Lung (tissue), 12 donors: ENCODE results near the gene SMTNL1. TPM values are rescaled to one million over a fixed set of nuclear protein-coding genes. Genes with fewer than 3 reads are reported as not detected.

Experiments used
- ATAC-seq: fragments of 200-7000 bp; cut with Tn5 transposase; one replicate; pipeline ENCODE4 v1.9.1; 2020; ENCODE audit warnings: moderate number of reproducible peaks; ENCODE audit not compliant: insufficient read depth, low FRiP score
- DNase-seq, 3 donors: peaks; one replicate each; pipeline ENCODE4 v3.0.0-alpha.2; 2013 to 2017
- H3K27ac ChIP-seq, 2 donors: one replicate each; pipeline ENCODE4 v1.5.1; 2013; ENCODE audit warnings: mild to moderate bottlenecking in 2 of 2, moderate library complexity in 2 of 2, control low read depth in 1 of 2, inconsistent platforms in 1 of 2, low read depth in 1 of 2, low read length in 1 of 2
- H3K27me3 ChIP-seq, 3 donors: one replicate each; pipeline ENCODE4 v1.5.1; 2013; ENCODE audit warnings: low read length in 2 of 3; ENCODE audit not compliant: control insufficient read depth in 3 of 3, insufficient read depth in 3 of 3
- H3K36me3 ChIP-seq, 4 donors: one replicate each; pipeline ENCODE4 v1.5.1; 2013; ENCODE audit warnings: low read length in 4 of 4, mild to moderate bottlenecking in 1 of 4, moderate library complexity in 1 of 4; ENCODE audit not compliant: control insufficient read depth in 4 of 4, insufficient read depth in 4 of 4
- H3K4me1 ChIP-seq, 5 donors: one replicate each; pipeline ENCODE4 v1.5.1; 2013; ENCODE audit warnings: low read length in 5 of 5, mild to moderate bottlenecking in 2 of 5, moderate library complexity in 1 of 5; ENCODE audit not compliant: control insufficient read depth in 5 of 5, insufficient read depth in 5 of 5
- H3K4me3 ChIP-seq: one replicate; pipeline ENCODE4 v1.5.1; 2013; ENCODE audit warnings: mild to moderate bottlenecking, control low read depth, moderate library complexity
- H3K9ac ChIP-seq, 2 donors: one replicate each; pipeline ENCODE4 v1.5.1; 2013; ENCODE audit warnings: low read length in 2 of 2, control low read depth in 1 of 2; ENCODE audit not compliant: insufficient read depth in 1 of 2
- H3K9me3 ChIP-seq, 4 donors: one replicate each; pipeline ENCODE4 v1.5.1; 2013; ENCODE audit warnings: low read length in 3 of 4, mild to moderate bottlenecking in 1 of 4, moderate library complexity in 1 of 4; ENCODE audit not compliant: control insufficient read depth in 4 of 4, insufficient read depth in 3 of 4
- WGBS, 2 donors: extraction: QIAGEN DNeasy Blood & Tissue Kit; methylation state at CpG; one replicate each; pipeline ENCODE4 v1.1.7; 2013; 5-methylcytosine and 5-hydroxymethylcytosine counted together
- polyA plus RNA-seq, 2 donors: library from polyadenylated mRNA; stranded (reverse); fragments of 200-250 nt; gene quantifications; one replicate each; pipeline ENCODE4 v1.2.1, GENCODE V29; 2013
- total RNA-seq, 2 donors: library from RNA; depleted of rRNA in 1 of 2; stranded (reverse); fragments of >200 nt in 1 of 2; gene quantifications; one replicate each; pipeline ENCODE4 v1.2.1, GENCODE V29; 2014 to 2021
- TF ChIP-seq, protein P1 (sequence below): IDR thresholded peaks from 2 replicates; pipeline ENCODE4 v1.5.1; 2012; ENCODE audit warnings: mild to moderate bottlenecking; ENCODE audit errors: control extremely low read depth, extremely low read depth
- donor health status: control.
- donor health status: control.
- donor health status: Bipolar disorder and iron deficiency.
- donor health status: healthy.
- donor health status: DM: yes; HTN: yes; CAD: no.

Gene SMTNL1
- total and polyA plus RNA-seq, 4 donors, result not detected

DNA sequence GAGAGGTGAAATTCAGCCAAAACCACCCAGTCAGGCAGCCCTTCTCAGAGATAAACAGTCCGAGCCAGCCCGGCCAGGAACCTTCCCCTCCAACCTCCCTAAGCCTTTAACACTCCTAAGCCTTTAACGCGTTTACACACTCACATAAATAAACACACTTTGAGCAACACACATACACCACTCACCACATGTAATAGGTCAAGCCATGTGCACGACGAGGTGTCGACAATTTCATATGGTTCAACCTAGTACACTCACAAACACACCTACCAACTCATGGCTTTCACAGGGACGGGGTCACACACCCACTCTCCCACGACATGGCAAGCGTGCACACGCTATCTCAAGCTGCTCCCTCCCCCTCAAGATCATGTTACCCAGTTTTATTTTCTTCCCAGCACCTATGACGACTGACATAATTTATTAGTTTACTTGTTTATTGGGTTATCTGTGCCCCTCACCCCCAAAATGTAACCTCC lies 37.4 kb upstream of the SMTNL1 start:
- WGBS, 2 donors, result 39 to 56% methylated on average over 12 of the region's 12 CpGs
- no peak for DNase-seq
- no peak overlapping the region for H3K9ac ChIP-seq

DNA sequence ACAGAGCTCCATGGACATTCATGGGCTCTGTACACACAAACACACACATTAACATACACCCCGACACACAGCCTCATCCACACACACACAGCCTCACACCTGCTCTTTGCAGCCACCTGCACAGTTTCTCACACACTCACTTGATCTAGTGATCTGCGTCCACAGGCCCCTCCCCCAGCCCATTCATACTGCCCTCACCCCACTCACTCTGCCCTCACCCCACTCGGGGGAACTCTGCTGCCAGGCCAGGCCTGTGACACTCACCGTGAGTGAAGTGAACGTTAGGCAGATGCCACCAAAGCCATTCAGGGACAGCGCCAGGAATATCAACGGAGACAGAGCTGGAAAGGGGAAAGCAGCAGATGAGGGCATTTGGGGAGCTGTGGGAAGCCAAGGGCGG lies 36.9 kb upstream of the SMTNL1 start:
- H3K9me3 ChIP-seq, result no peaks in the 10 kb centered on the region
- no peak overlapping the region for H3K9ac ChIP-seq
- TF ChIP-seq, protein P1, sequence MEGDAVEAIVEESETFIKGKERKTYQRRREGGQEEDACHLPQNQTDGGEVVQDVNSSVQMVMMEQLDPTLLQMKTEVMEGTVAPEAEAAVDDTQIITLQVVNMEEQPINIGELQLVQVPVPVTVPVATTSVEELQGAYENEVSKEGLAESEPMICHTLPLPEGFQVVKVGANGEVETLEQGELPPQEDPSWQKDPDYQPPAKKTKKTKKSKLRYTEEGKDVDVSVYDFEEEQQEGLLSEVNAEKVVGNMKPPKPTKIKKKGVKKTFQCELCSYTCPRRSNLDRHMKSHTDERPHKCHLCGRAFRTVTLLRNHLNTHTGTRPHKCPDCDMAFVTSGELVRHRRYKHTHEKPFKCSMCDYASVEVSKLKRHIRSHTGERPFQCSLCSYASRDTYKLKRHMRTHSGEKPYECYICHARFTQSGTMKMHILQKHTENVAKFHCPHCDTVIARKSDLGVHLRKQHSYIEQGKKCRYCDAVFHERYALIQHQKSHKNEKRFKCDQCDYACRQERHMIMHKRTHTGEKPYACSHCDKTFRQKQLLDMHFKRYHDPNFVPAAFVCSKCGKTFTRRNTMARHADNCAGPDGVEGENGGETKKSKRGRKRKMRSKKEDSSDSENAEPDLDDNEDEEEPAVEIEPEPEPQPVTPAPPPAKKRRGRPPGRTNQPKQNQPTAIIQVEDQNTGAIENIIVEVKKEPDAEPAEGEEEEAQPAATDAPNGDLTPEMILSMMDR, result no peak
- no peak for DNase-seq
- H3K4me3 ChIP-seq, result no peak overlapping the region
- H3K36me3 ChIP-seq, result peaks cover 0 to 5% (median 3%) of the 10 kb centered on the region in 4 donors
- no peaks in the 10 kb centered on the region for H3K27me3 ChIP-seq
- peaks cover 4 to 22% (median 7%) of the 10 kb centered on the region in 5 donors for H3K4me1 ChIP-seq
- no peak for ATAC-seq
- WGBS, 2 donors, result 82 to 88% methylated on average over 8 of the region's 8 CpGs
- peak overlapping the region; percentile 61 to 75 for H3K27ac ChIP-seq

More for the DNA sequence above, 37.4 kb upstream of the SMTNL1 start:
- no peak for ATAC-seq
- Histone ChIP-seq H3K9me3 (no peaks in the 10 kb centered on the region), H3K36me3 (peaks cover 0 to 4% (median 3%) of the 10 kb centered on the region in 4 donors), H3K4me1 (peaks cover 4 to 22% (median 7%) of the 10 kb centered on the region in 5 donors), H3K27me3 (no peaks in the 10 kb centered on the region), H3K4me3 (no peak overlapping the region), H3K27ac (peak overlapping the region; percentile 61 to 75)
- TF ChIP-seq, protein P1, result no peak

DNA sequence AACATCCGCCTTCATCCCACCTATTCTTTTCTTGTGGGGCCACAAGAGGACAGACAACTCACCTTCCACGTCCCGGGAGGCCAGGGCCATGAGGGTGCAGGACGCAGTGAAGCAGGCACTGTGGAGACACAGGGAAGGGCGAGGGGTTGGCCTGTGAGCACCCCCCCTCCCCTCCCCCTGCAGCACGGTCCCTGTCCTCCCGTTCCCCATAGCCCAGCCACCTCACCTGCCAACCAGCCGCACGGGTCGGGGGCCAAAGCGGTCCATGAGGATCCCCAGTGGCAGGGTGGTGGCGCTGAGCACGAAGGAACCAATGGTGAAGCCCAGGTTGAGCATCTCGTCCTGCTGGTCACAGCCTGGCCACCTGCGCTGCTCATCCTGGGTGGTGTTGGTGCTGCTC lies 36.5 kb upstream of the SMTNL1 start:
- TF ChIP-seq, protein P1, result no peak

DNA sequence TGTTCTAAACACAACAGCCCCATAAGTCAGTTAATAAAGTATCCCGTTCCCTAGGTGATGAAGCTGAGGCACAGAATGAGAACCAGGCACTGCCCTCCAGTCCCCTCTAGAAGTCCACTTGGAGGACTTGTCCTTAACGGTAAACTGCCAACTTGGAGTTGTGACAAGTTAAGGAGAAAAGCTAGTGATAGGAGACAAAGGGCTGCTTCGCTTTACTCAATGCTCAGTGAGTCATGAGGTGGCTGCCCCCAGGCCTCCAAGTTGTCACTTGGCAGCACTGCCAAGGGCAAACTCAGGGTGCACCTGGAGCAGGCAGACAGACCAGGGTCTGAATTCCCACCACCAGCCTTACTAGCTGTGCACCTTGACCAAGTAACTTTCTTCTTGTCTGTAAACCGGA lies 35.4 kb upstream of the SMTNL1 start:
- no peak overlapping the region for H3K9ac ChIP-seq
- peaks cover 0 to 5% (median 2%) of the 10 kb centered on the region in 4 donors for H3K36me3 ChIP-seq
- H3K27ac ChIP-seq, result peak overlapping the region in 1 of 2 donors; percentile 71
- WGBS, 2 donors, result 64 to 80% methylated on average over 4 of the region's 4 CpGs
- peaks cover 4 to 22% (median 7%) of the 10 kb centered on the region in 5 donors for H3K4me1 ChIP-seq
- DNase-seq (no peak), ATAC-seq (no peak)
- H3K4me3 ChIP-seq, result no peak overlapping the region
- no peaks in the 10 kb centered on the region for H3K27me3 ChIP-seq
- no peaks in the 10 kb centered on the region for H3K9me3 ChIP-seq
- TF ChIP-seq, protein P1, result no peak

More for the DNA sequence above, 36.5 kb upstream of the SMTNL1 start:
- WGBS, 2 donors, result 97% methylated on average over 15 of the region's 15 CpGs
- Histone ChIP-seq H3K4me3 (no peak overlapping the region), H3K9ac (no peak overlapping the region), H3K27ac (peak overlapping the region; percentile 71 to 75), H3K27me3 (no peaks in the 10 kb centered on the region), H3K4me1 (peaks cover 4 to 22% (median 7%) of the 10 kb centered on the region in 5 donors), H3K36me3 (peaks cover 0 to 5% (median 2%) of the 10 kb centered on the region in 4 donors), H3K9me3 (no peaks in the 10 kb centered on the region)
- ATAC-seq (no peak), DNase-seq (no peak)
